HEK293T (cell line): ENCODE data around the gene MTG2.

Experiments used
- ARNT ChIP-seq: fragments of 450-650 bp; IDR thresholded peaks from 2 replicates; pipeline ENCODE4 v1.6.1; 2017; ENCODE audit warnings: mild to moderate bottlenecking
- BHLHE40 ChIP-seq: fragments of 450-650 bp; IDR thresholded peaks from 2 replicates; pipeline ENCODE4 v1.6.1; 2016; ENCODE audit warnings: mild to moderate bottlenecking, moderate library complexity, borderline replicate concordance
- FOXK2 ChIP-seq: fragments of 450-650 bp; IDR thresholded peaks from 2 replicates; pipeline ENCODE4 v1.6.1; 2016; ENCODE audit warnings: mild to moderate bottlenecking
- FOXM1 ChIP-seq: fragments of 450-650 bp; IDR thresholded peaks from 2 replicates; pipeline ENCODE4 v1.6.1; 2017; ENCODE audit warnings: mild to moderate bottlenecking, borderline replicate concordance
- LEF1 ChIP-seq: fragments of 450-650 bp; IDR thresholded peaks from 2 replicates; pipeline ENCODE4 v1.6.1; 2017; ENCODE audit warnings: mild to moderate bottlenecking, borderline replicate concordance
- SUZ12 ChIP-seq: fragments of 450-650 bp; IDR thresholded peaks from 2 replicates; pipeline ENCODE4 v1.6.1; 2016; ENCODE audit warnings: mild to moderate bottlenecking
- TARDBP ChIP-seq: fragments of 450-650 bp; IDR thresholded peaks from 2 replicates; pipeline ENCODE4 v1.6.1; 2016

GRCh38 chr20:62164879-62165761 lies 17.7 kb upstream of the MTG2 start:
- TF ChIP-seq BHLHE40 (no peak), SUZ12 (no peak), TARDBP (no peak), LEF1 (no peak), FOXK2 (no peak), ARNT (no peak), FOXM1 (no peak)
